PFSK-1 (cell line): ENCODE data around the gene DNAH11.

Experiments used
- FOXP2 ChIP-seq: optimal IDR thresholded peaks from 2 replicates; pipeline ENCODE3; 2011; ENCODE audit warnings: borderline replicate concordance, control low read depth, inconsistent platforms; ENCODE audit not compliant: insufficient read depth; ENCODE audit errors: extremely low read length, extremely low read depth
- POLR2AphosphoS5 ChIP-seq: IDR thresholded peaks from 2 replicates; pipeline ENCODE4 v1.6.1; 2012; ENCODE audit warnings: low read depth, mild to moderate bottlenecking, control low read depth, low read length, moderate library complexity
- SIN3A ChIP-seq: IDR thresholded peaks from 2 replicates; pipeline ENCODE4 v1.6.1; 2012; ENCODE audit warnings: mild to moderate bottlenecking, low read length, moderate library complexity, borderline replicate concordance; ENCODE audit not compliant: insufficient read depth
- TAF1 ChIP-seq: IDR thresholded peaks from 2 replicates; pipeline ENCODE4 v1.6.1; 2012; ENCODE audit warnings: low read length, control low read depth, borderline replicate concordance; ENCODE audit not compliant: insufficient read depth
- TF ChIP-seq, protein P1 (sequence below), 2 experiments: IDR thresholded peaks; 2 replicates each; pipeline versions ENCODE4 v1.6.1 to v1.8.0; 2011 to 2012; ENCODE audit warnings: low read depth in 2 of 2, low read length in 2 of 2, control low read depth in 1 of 2, inconsistent platforms in 1 of 2, mild to moderate bottlenecking in 1 of 2, moderate library complexity in 1 of 2; ENCODE audit not compliant: insufficient read depth in 1 of 2

DNAH11 gene

DNA sequence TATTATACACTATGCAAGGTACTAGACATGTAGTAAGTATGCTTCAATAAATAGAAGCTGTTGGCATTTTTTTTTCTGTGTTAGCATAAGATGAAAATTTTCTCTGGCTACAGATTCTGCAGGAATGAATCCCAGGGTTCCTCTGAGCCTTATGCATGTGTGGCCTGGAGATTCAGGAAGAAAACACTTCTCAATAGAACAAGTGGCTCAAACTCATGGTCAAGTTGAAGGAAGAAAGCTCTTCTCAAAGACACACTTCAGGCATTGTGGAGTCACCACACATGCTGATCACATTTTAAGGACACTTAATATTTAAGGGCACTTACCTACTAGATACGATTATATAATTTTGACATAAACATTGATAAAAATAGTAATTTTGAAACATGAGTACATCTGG, 19.5 kb downstream of the DNAH11 start:
- TF ChIP-seq SIN3A (no peak), TAF1 (no peak), FOXP2 (no peak), POLR2AphosphoS5 (no peak)
- TF ChIP-seq, protein P1, sequence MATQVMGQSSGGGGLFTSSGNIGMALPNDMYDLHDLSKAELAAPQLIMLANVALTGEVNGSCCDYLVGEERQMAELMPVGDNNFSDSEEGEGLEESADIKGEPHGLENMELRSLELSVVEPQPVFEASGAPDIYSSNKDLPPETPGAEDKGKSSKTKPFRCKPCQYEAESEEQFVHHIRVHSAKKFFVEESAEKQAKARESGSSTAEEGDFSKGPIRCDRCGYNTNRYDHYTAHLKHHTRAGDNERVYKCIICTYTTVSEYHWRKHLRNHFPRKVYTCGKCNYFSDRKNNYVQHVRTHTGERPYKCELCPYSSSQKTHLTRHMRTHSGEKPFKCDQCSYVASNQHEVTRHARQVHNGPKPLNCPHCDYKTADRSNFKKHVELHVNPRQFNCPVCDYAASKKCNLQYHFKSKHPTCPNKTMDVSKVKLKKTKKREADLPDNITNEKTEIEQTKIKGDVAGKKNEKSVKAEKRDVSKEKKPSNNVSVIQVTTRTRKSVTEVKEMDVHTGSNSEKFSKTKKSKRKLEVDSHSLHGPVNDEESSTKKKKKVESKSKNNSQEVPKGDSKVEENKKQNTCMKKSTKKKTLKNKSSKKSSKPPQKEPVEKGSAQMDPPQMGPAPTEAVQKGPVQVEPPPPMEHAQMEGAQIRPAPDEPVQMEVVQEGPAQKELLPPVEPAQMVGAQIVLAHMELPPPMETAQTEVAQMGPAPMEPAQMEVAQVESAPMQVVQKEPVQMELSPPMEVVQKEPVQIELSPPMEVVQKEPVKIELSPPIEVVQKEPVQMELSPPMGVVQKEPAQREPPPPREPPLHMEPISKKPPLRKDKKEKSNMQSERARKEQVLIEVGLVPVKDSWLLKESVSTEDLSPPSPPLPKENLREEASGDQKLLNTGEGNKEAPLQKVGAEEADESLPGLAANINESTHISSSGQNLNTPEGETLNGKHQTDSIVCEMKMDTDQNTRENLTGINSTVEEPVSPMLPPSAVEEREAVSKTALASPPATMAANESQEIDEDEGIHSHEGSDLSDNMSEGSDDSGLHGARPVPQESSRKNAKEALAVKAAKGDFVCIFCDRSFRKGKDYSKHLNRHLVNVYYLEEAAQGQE (IDR thresholded peaks at IDR 0.05; ENCODE audit: insufficient read depth in 1 of 2, low read depth in 2 of 2, low read length in 2 of 2): no peak

DNA sequence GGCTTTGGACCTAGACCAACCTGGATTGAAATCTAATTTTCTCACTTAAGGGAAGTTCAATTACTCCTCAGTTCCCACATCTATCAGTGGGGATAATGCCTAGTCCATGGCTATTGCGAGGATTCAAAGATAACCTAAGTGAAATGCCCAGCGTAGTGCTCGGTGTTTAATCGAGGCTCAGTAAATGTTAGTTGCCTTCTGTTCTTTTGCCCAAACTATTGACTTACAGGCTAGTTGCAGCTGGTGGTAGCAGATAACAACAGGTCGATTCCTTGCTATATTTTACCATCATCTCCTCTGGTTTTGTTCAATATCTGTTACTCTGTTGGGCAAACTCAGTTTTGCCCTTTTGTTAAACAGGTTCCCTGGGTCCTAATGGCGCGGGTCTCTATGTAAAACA, 22.8 kb downstream of the DNAH11 start:
- TF ChIP-seq, protein P1 (IDR thresholded peaks at IDR 0.05; ENCODE audit: insufficient read depth in 1 of 2, low read depth in 2 of 2, low read length in 2 of 2): no peak
- TF ChIP-seq SIN3A: no peak

DNA sequence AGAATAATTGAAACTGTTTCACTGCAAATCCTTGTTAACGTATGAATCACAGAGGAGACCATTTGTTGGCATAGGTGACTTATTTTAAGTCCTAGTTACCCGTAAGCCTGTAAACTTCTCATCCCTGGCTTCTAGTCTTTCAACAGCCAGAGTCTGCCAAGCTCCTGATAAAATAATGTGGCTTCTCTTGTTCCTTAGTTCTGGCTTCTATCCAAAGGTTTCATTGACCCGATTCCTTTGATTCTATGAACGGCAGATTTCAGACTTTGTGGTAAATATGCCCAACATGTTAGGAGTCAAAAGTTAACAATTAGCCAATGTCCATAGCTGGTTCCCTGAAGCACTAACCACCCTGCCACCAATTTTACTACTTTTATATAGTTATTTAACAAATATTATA, 23.3 kb downstream of the DNAH11 start:
- TF ChIP-seq FOXP2 (no peak), SIN3A (no peak), POLR2AphosphoS5 (no peak), TAF1 (no peak)
- TF ChIP-seq, protein P1 (IDR thresholded peaks at IDR 0.05; ENCODE audit: insufficient read depth in 1 of 2, low read depth in 2 of 2, low read length in 2 of 2): no peak

DNA sequence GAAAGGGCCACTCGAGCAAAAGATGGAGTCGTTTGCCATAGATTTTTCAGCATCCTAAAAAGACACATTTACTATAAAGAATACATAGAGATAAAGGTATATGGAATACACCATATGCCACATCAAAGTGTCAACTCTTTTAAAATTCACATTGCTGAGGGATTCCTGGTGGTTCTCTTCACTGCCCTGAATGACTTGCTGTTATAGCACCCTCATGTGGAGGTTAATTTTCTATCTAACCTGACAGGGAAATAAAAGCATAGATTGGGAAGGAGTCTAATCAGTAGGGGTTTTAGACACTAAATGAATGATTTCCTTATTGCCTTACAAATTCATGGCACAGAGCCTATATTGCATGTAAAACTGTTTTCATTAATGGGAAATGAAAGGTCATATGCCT, 25.9 kb downstream of the DNAH11 start:
- no peak for TF ChIP-seq FOXP2
- TF ChIP-seq POLR2AphosphoS5: no peak
- TF ChIP-seq, protein P1 (IDR thresholded peaks at IDR 0.05; ENCODE audit: insufficient read depth in 1 of 2, low read depth in 2 of 2, low read length in 2 of 2): no peak
- TF ChIP-seq TAF1: no peak
- no peak for TF ChIP-seq SIN3A

DNA sequence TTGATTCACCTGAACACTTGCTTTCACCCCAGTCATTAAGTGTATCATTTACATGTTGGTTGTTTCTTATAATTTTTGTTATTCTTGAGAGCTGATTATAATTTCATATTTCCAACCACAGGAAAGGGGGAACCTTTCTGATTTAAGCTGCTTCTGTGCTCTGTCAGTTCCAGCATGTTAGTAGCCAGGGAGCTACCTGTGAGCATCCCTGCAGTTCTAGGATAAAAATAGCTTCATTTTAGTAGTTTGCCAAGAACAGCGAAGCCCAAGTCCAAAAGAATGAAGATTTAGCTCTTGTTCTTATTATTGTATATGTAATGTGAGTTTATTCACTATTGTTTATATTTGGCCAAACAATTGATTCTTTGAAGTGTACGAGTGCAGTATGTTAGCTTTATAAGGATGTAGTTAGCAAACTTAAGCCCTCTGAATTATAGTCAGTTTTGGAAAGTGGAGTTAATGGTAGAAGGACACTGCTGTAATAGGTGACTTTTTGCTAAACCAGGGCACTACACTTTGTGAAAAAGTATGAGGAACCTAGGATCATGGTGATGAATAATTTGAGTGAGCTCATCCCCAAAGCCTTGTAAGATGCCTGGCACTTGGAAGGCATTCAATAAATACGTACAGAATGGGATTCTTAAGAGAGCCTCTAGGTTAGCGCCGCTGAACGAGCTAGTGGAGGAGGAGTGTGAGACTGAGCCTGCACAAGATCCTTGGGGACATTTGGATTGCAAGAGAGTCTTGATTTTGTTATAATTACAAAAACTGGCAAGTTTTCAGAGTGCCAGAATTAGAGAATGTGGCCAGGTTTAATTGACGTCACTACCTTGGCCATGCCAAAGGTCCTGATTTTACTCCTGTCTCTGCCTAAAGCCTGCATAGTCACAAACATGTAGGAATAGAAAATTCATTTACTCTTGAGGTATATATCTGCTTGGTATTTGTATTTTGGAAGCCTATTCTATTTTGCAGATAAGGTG, 29.8 kb downstream of the DNAH11 start:
- TF ChIP-seq FOXP2 (no peak), SIN3A (no peak), TAF1 (no peak), POLR2AphosphoS5 (no peak)
- TF ChIP-seq, protein P1 (IDR thresholded peaks at IDR 0.05; ENCODE audit: insufficient read depth in 1 of 2, low read depth in 2 of 2, low read length in 2 of 2): no peak
